Kidney (tissue), 14 donors: ENCODE measurements around the gene MGP. TPM values are rescaled to one million over a fixed set of nuclear protein-coding genes. Genes with fewer than 3 reads are reported as not detected.

Source experiments
- DNase-seq, 5 donors: peaks; one replicate each; pipeline ENCODE4 v3.0.0-alpha.2; 2013 to 2020
- FAIRE-seq: peaks from 2 replicates; lab custom pipeline; 2012; peaks lifted over from hg19 to GRCh38; lab: Jason Lieb, UNC
- H3K27ac ChIP-seq, 2 donors: one replicate each; pipeline ENCODE4 v1.7.0; 2013; ENCODE audit warnings: low read depth in 2 of 2, low read length in 2 of 2, inconsistent platforms in 1 of 2
- H3K27me3 ChIP-seq: one replicate; pipeline ENCODE4 v1.7.1; 2013; ENCODE audit warnings: low read length, inconsistent platforms; ENCODE audit not compliant: control insufficient read depth, insufficient read depth
- H3K36me3 ChIP-seq, 3 donors: one replicate each; pipeline versions ENCODE4 v1.7.0 to v1.7.1; 2013; ENCODE audit warnings: low read length in 3 of 3, control low read depth in 1 of 3, inconsistent platforms in 1 of 3; ENCODE audit not compliant: insufficient read depth in 3 of 3, control insufficient read depth in 2 of 3
- H3K4me1 ChIP-seq, 3 donors: one replicate each; pipeline versions ENCODE4 v1.7.0 to v1.7.1; 2013; ENCODE audit warnings: low read length in 3 of 3, inconsistent platforms in 1 of 3, low read depth in 1 of 3; ENCODE audit not compliant: control insufficient read depth in 2 of 3, insufficient read depth in 2 of 3
- H3K4me3 ChIP-seq, 3 donors: one replicate each; pipeline versions ENCODE4 v1.7.0 to v1.8.1; 2013; ENCODE audit warnings: low read length in 3 of 3, control low read depth in 1 of 3, inconsistent platforms in 1 of 3
- H3K9ac ChIP-seq, 3 donors: one replicate each; pipeline versions ENCODE4 v1.7.0 to v1.7.1; 2013; ENCODE audit warnings: low read length in 3 of 3, control low read depth in 1 of 3, inconsistent platforms in 1 of 3
- H3K9me3 ChIP-seq, 3 donors: one replicate each; pipeline versions ENCODE4 v1.7.0 to v1.7.1; 2013; ENCODE audit warnings: low read length in 3 of 3, control low read depth in 1 of 3, inconsistent platforms in 1 of 3; ENCODE audit not compliant: control insufficient read depth in 2 of 3, insufficient read depth in 1 of 3
- CTCF ChIP-seq: IDR thresholded peaks from 3 replicates; pipeline ENCODE4 v1.5.1; 2012; ENCODE audit warnings: mild to moderate bottlenecking, moderate library complexity, borderline replicate concordance; ENCODE audit not compliant: insufficient read depth; ENCODE audit errors: extremely low read depth
- intact Hi-C: fragments of 100-400 bp; cut with DNase I; formaldehyde crosslinking; loops from one replicate; pipeline ENCODE4 v1.11.1; 2022
- polyA plus RNA-seq: library from polyadenylated mRNA; stranded (reverse); fragments of 350-450 nt; fragmentation: Illumina TruSeq; extraction: RNeasy Lipid Tissue Mini Kit (QIAGEN cat#74804); gene quantifications from one replicate; pipeline ENCODE4 v1.2.3, GENCODE V29; 2014; ENCODE audit warnings: low read depth, low replicate concordance; ENCODE audit not compliant: insufficient read depth
- total RNA-seq: library from RNA; stranded (reverse); fragmentation: NEBNext Ultra II Directional; extraction: Animal tissue kit (Norgen Biotek cat#: 25700); gene quantifications from one replicate; pipeline ENCODE4 v1.2.1, GENCODE V29; 2021
- donor health status: control.
- donor health status: control.
- donor health status: control.
- donor health status: control.
- donor health status: control.
- donor health status: DM: yes; HTN: yes; CAD: no.
- donor health status: Normal renal cell carcinoma (clear cell type).

MGP gene
- total and polyA plus RNA-seq, 2 donors from 2014 or later, result 745 to 811 TPM

- no peaks in the 10 kb centered on the region for H3K27me3 ChIP-seq
- H3K4me1 ChIP-seq, result peaks cover 0 to 9% (median 0%) of the 10 kb centered on the region in 3 donors
- no peak overlapping the region for H3K9ac ChIP-seq
- DNase-seq, result peak in 2 of 5 donors; percentile 63 to 80
- FAIRE-seq, result peak; percentile 29
- TF ChIP-seq CTCF, result no peak
- H3K27ac ChIP-seq, result peak overlapping the region; percentile 63 to 83
- H3K36me3 ChIP-seq, result no peaks in the 10 kb centered on the region
- H3K4me3 ChIP-seq, result no peak overlapping the region
- intact Hi-C loops, result no loop called here
- no peaks in the 10 kb centered on the region for H3K9me3 ChIP-seq
Measured at GRCh38 chr12:14893506-14894250, 8.0 kb upstream of the MGP start.

- FAIRE-seq (no peak), DNase-seq (peak in 2 of 5 donors; percentile 29 to 56)
- Histone ChIP-seq H3K4me1 (peaks cover 0 to 9% (median 0%) of the 10 kb centered on the region in 3 donors), H3K9ac (no peak overlapping the region), H3K9me3 (no peaks in the 10 kb centered on the region), H3K27ac (peak overlapping the region; percentile 63 to 83), H3K36me3 (no peaks in the 10 kb centered on the region), H3K4me3 (no peak overlapping the region), H3K27me3 (no peaks in the 10 kb centered on the region)
- intact Hi-C loops, result no loop called here
- TF ChIP-seq CTCF, result peak; percentile 22
Measured at GRCh38 chr12:14892726-14893505, 7.3 kb upstream of the MGP start.

- Histone ChIP-seq H3K36me3 (no peaks in the 10 kb centered on the region), H3K27me3 (no peaks in the 10 kb centered on the region), H3K4me3 (no peak overlapping the region), H3K9ac (no peak overlapping the region), H3K4me1 (peaks cover 0 to 9% (median 9%) of the 10 kb centered on the region in 3 donors), H3K9me3 (no peaks in the 10 kb centered on the region), H3K27ac (no peak overlapping the region)
- TF ChIP-seq CTCF, result no peak
- intact Hi-C loops, result no loop called here
- FAIRE-seq (no peak), DNase-seq (no peak)
Measured at GRCh38 chr12:14890701-14891100, 5.0 kb upstream of the MGP start.
